GM19463 (cell line): ENCODE measurements around the gene BRK1.
"Not testable (repeated sequence)": the region's sequence is repeated elsewhere in the genome, so short reads cannot be mapped to it uniquely, and the experiment has no call there.

Experiments used
- ATAC-seq: cut with Tn5 transposase; IDR thresholded peaks from one replicate; pipeline ENCODE4 v1.9.1; 2021; ENCODE audit warnings: mild to moderate bottlenecking, moderate library complexity; ENCODE audit not compliant: unreplicated experiment

BRK1 gene

GRCh38 chr3:10115326-10116137, at the start of gene BRK1:
Gene BRK1, plus strand, starts transcription at chr3:10115675. Its CDS starts 27 bp downstream, at chr3:10115702.
- peak; percentile 97 for ATAC-seq

- not testable (repeated sequence) for ATAC-seq
Measured at GRCh38 chr3:10070077-10070476, 45.4 kb upstream of the BRK1 start.

- no peak for ATAC-seq
Measured at GRCh38 chr3:10074666-10075065, 40.8 kb upstream of the BRK1 start.

- ATAC-seq, result no peak
Measured at GRCh38 chr3:10081871-10082270, 33.6 kb upstream of the BRK1 start.

- ATAC-seq, result no peak
Measured at GRCh38 chr3:10085738-10086137, 29.7 kb upstream of the BRK1 start.

GRCh38 chr3:10088256-10088655, 27.2 kb upstream of the BRK1 start:
- ATAC-seq, result no peak

- ATAC-seq, result no peak
Measured at GRCh38 chr3:10090179-10090578, 25.3 kb upstream of the BRK1 start.

- ATAC-seq, result not testable (repeated sequence)
Measured at GRCh38 chr3:10090774-10091173, 24.7 kb upstream of the BRK1 start.

- ATAC-seq, result not testable (repeated sequence)
Measured at GRCh38 chr3:10091387-10091786, 24.1 kb upstream of the BRK1 start.

GRCh38 chr3:10093678-10094077, 21.8 kb upstream of the BRK1 start:
- ATAC-seq, result no peak

- ATAC-seq, result no peak
Measured at GRCh38 chr3:10099041-10099440, 16.4 kb upstream of the BRK1 start.

- no peak for ATAC-seq
Measured at GRCh38 chr3:10106919-10107318, 8.6 kb upstream of the BRK1 start.

GRCh38 chr3:10108091-10108490, 7.4 kb upstream of the BRK1 start, which contains the start of gene FANCD2OS:
Gene FANCD2OS, minus strand, starts transcription at chr3:10108255. Its CDS starts 3,481 bp downstream, at chr3:10104774.
- no peak for ATAC-seq

GRCh38 chr3:10116138-10116460, 624 bp downstream of the BRK1 start:
- ATAC-seq, result peak; percentile 3

- ATAC-seq, result no peak
Measured at GRCh38 chr3:10116928-10117327, 1.5 kb downstream of the BRK1 start.

GRCh38 chr3:10119376-10119775, 3.9 kb downstream of the BRK1 start:
- ATAC-seq, result no peak

- ATAC-seq, result no peak
Measured at GRCh38 chr3:10121064-10121463, 5.6 kb downstream of the BRK1 start.

GRCh38 chr3:10122724-10123123, 7.2 kb downstream of the BRK1 start:
- no peak for ATAC-seq

GRCh38 chr3:10135872-10136271, 20.4 kb downstream of the BRK1 start:
- not testable (repeated sequence) for ATAC-seq

- no peak for ATAC-seq
Measured at GRCh38 chr3:10136426-10137005, 21.0 kb downstream of the BRK1 start.

- no peak for ATAC-seq
Measured at GRCh38 chr3:10137178-10137577, 21.7 kb downstream of the BRK1 start.

GRCh38 chr3:10140996-10141546, 25.6 kb downstream of the BRK1 start:
- ATAC-seq, result no peak
